Measurements from ENCODE around the gene CMTM1.

DNA sequence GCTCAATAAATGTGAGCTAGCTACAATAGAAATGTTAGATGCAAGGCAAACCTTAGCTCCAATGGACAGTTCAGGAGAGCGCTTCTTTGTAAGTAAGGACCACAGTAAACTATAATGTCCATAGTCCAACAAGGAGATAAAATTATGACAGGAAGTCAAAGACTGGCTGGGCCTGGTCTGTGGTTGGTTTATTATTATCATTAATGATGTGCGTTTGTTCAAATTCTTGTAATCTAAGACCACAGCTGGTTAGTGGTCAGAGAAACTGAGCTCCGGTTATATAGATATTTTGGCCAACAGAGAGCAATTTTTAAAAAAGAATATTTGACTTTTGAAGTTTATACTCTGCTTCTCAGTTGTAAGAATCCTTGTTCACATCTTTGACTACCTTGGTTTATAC, 8.3 kb downstream of the CMTM1 start:
- TF ChIP-seq, protein P1, sequence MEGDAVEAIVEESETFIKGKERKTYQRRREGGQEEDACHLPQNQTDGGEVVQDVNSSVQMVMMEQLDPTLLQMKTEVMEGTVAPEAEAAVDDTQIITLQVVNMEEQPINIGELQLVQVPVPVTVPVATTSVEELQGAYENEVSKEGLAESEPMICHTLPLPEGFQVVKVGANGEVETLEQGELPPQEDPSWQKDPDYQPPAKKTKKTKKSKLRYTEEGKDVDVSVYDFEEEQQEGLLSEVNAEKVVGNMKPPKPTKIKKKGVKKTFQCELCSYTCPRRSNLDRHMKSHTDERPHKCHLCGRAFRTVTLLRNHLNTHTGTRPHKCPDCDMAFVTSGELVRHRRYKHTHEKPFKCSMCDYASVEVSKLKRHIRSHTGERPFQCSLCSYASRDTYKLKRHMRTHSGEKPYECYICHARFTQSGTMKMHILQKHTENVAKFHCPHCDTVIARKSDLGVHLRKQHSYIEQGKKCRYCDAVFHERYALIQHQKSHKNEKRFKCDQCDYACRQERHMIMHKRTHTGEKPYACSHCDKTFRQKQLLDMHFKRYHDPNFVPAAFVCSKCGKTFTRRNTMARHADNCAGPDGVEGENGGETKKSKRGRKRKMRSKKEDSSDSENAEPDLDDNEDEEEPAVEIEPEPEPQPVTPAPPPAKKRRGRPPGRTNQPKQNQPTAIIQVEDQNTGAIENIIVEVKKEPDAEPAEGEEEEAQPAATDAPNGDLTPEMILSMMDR (IDR thresholded peaks at IDR 0.05) = no peak
- no peak for TF ChIP-seq POLR2AphosphoS5 (IDR thresholded peaks at IDR 0.05)
